ENCODE results near the gene STEEP1. TPM values are rescaled to one million over a fixed set of nuclear protein-coding genes. Genes with fewer than 3 reads are reported as not detected.

The STEEP1 gene
- polyA plus RNA-seq, 3 donors, result 36.2 to 38.3 (median 37.3) TPM

DNA sequence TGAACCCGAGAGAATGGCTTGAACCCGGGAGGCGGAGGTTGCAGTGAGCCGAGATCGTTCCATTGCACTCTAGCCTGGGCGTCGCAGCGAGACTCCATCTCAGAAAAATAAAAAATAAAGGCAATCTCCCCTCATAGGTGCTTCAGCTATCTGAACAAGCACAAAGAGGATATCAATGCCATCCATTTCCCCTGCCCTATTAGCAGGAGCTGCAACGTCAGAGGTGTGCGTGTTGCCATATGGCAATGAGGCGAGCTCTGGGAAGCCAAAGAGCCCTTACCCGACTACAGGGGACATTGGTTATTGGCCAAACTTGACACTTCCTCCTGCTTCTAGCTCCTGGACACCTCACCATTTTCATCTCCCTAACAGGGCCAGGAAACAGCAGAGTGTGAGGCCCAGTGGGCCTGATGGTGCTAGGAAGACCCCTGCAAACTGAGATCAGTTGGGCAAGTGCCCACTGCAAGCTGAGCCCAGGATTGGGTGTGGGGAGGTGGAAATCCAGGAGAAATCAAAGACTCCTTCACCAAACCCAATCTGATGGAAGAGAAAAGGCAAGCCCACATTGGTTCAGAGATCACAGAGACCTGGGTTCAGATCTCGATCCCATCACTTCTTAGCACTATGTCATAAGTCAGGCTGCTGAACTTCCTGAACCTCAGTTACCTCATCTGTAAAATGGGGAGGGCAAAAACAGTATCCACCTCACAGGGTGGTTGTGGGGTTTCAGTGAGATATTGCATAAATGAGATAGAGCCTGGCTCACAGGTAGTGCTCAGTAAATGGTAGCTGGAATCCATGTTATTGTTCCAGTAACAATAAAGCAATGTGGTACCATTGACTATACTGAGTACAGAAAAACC is 75.8 kb downstream of the STEEP1 start:
- DNase-seq (ENCODE audit: low read depth in 3 of 3, low spot score in 2 of 3), result no peak

- DNase-seq (ENCODE audit: low read depth in 3 of 3, low spot score in 2 of 3), result peak in 1 of 3 donors; percentile 15
Measured at GRCh38 chrX:119488749-119489148, 76.5 kb downstream of the STEEP1 start.

Other genes starting within 250 kb of the STEEP1 start
- gene SLC25A43, start 166.1 kb downstream of the STEEP1 start, polyA plus RNA-seq (ENCODE audit: insufficient read length in 3 of 3), result 1 to 10 TPM; 3.0 to 7.7 (median 5.2) TPM
- gene SLC25A5, start 97.0 kb downstream of the STEEP1 start, polyA plus RNA-seq (ENCODE audit: insufficient read length in 3 of 3), result 100 to 1,000 TPM; 346 to 395 (median 352) TPM
- 10 to 100 TPM; 88.3 to 92.3 (median 89.1) TPM for gene UBE2A, start 9.2 kb upstream of the STEEP1 start, polyA plus RNA-seq (ENCODE audit: insufficient read length in 3 of 3)
- gene NKRF, start 41.0 kb upstream of the STEEP1 start, polyA plus RNA-seq (ENCODE audit: insufficient read length in 3 of 3), result 10 to 100 TPM; 15.6 to 17.5 (median 16.1) TPM
- gene SEPTIN6, start 127.8 kb upstream of the STEEP1 start, polyA plus RNA-seq (ENCODE audit: insufficient read length in 3 of 3), result 10 to 100 TPM; 58.8 to 68.5 (median 67.9) TPM
- under 1 TPM; 0.39 to 0.44 (median 0.40) TPM for gene SOWAHD, start 193.2 kb upstream of the STEEP1 start, polyA plus RNA-seq (ENCODE audit: insufficient read length in 3 of 3)
- 1,000 to 10,000 TPM; 2,722 to 2,918 (median 2,845) TPM for gene RPL39, start 226.2 kb upstream of the STEEP1 start, polyA plus RNA-seq (ENCODE audit: insufficient read length in 3 of 3)